Caco-2 (cell line): ENCODE data around the gene ARF1. TPM values are rescaled to one million over a fixed set of nuclear protein-coding genes. Genes with fewer than 3 reads are reported as not detected.
A peak's percentile ranks its signal among the peaks of the same experiment; 100 is the strongest.

Experiments
- BruUV-seq: library from RNA; stranded (reverse); fragments of 400-500 nt; replicated peaks from 2 replicates; lab custom pipeline; 2021; lab: Mats Ljungman, UMichigan
- CTCF ChIA-PET: fragments of 300-600 bp; sonication (Branson Sonifier 250); formaldehyde crosslinking; loops from one replicate; lab custom pipeline; 2022; ENCODE audit warnings: antibody characterized with exemption; lab: Charles Lee
- POLR2A ChIA-PET: fragments of 300-600 bp; sonication (Branson Sonifier 250); formaldehyde crosslinking; loops from one replicate; lab custom pipeline; 2022; ENCODE audit warnings: antibody characterized with exemption; lab: Charles Lee
- DNase-seq, 2 experiments: peaks; one replicate each; pipeline versions ENCODE4 v3.0.0 to v3.0.0-alpha.2; 2020 to 2022
- H3K27me3 ChIP-seq: replicated peaks from 2 replicates; pipeline ENCODE4 v1.6.0; 2011; ENCODE audit warnings: low read length; ENCODE audit not compliant: control insufficient read depth, insufficient read depth
- H3K36me3 ChIP-seq: 2 replicates; pipeline ENCODE4 v1.5.1; 2011; ENCODE audit warnings: low read length; ENCODE audit not compliant: control insufficient read depth, insufficient read depth
- H3K4me1 ChIP-seq: fragments of 250-450 bp; sonication (Bioruptor Pico); 2 replicates; pipeline ENCODE4 v1.5.1; 2020; ENCODE audit warnings: mild to moderate bottlenecking
- H3K4me3 ChIP-seq: 2 replicates; pipeline ENCODE4 v1.5.1; 2011; ENCODE audit warnings: low read depth, mild to moderate bottlenecking, control low read depth, low read length
- H3K9me3 ChIP-seq: fragments of 250-450 bp; sonication (Bioruptor Pico); 2 replicates; pipeline ENCODE4 v1.5.1; 2020; ENCODE audit warnings: mild to moderate bottlenecking, moderate library complexity
- H3K27ac Mint-ChIP-seq: one replicate; pipeline ENCODE4 v1.8.0; 2022; ENCODE audit warnings: mixed read lengths; ENCODE audit not compliant: unreplicated experiment
- H3K27me3 Mint-ChIP-seq: one replicate; pipeline ENCODE4 v1.8.0; 2022; ENCODE audit warnings: mixed read lengths; ENCODE audit not compliant: insufficient read depth, unreplicated experiment
- H3K36me3 Mint-ChIP-seq: one replicate; pipeline ENCODE4 v1.8.0; 2022; ENCODE audit warnings: mild to moderate bottlenecking, mixed read lengths; ENCODE audit not compliant: insufficient read depth, unreplicated experiment
- H3K4me1 Mint-ChIP-seq: one replicate; pipeline ENCODE4 v1.8.0; 2022; ENCODE audit warnings: low read depth, mixed read lengths; ENCODE audit not compliant: unreplicated experiment
- H3K4me3 Mint-ChIP-seq: one replicate; pipeline ENCODE4 v1.8.0; 2022; ENCODE audit warnings: mild to moderate bottlenecking, moderate library complexity, mixed read lengths; ENCODE audit not compliant: unreplicated experiment
- H3K9me3 Mint-ChIP-seq: one replicate; pipeline ENCODE4 v1.8.0; 2022; ENCODE audit warnings: mixed read lengths; ENCODE audit not compliant: unreplicated experiment
- CTCF ChIP-seq, 2 experiments: fragments of 200-600 bp in 1 of 2; IDR thresholded peaks; 1 replicate in 1 of 2; 2 replicates in 1 of 2; pipeline versions ENCODE4 v1.5.1 to v1.8.0; 2011 to 2022; ENCODE audit warnings: antibody characterized with exemption in 1 of 2, control low read depth in 1 of 2, inconsistent platforms in 1 of 2, low read depth in 1 of 2, low read length in 1 of 2, mild to moderate bottlenecking in 1 of 2, moderate library complexity in 1 of 2; ENCODE audit not compliant: insufficient read depth in 1 of 2, severe bottlenecking in 1 of 2, unreplicated experiment in 1 of 2
- intact Hi-C: fragments of 100-400 bp; cut with micrococcal nuclease; formaldehyde crosslinking; loops from one replicate; pipeline ENCODE4 v1.10.0; 2022; ENCODE audit not compliant: unreplicated experiment
- microRNA-seq: library from miRNA; unstranded; fragments of <30 nt; microRNA quantifications from one replicate; pipeline ENCODE4 v1.2.0, GENCODE V29; 2022
- total RNA-seq: library from RNA; stranded (reverse); gene quantifications from 2 replicates; pipeline ENCODE4 v1.2.3, GENCODE V29; 2022

ARF1 gene
- total RNA-seq, 1 experiment from 2014 or later: 378 TPM

DNA sequence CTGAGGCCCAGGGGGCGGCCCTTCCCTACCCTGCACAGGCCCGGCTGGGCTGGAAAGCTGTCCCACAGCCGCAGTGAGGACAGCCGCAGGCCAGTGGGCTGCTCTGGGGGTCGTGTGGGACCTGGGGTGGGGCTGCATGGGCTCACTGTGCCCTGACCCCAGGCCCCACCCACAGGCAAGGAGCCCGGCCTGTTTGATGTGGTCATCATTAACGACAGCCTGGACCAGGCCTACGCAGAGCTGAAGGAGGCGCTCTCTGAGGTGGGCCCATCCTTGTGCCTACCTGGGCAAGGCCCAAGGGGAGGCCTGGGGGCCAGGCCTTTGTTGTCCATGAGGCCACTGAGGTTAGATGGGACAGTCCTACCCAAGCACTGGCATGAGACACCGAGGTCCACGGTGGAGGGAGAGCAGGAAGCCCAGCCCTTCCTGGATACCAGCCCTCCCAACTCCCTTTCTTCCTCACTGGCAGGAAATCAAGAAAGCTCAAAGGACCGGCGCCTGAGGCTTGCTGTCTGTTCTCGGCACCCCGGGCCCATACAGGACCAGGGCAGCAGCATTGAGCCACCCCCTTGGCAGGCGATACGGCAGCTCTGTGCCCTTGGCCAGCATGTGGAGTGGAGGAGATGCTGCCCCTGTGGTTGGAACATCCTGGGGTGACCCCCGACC is 65.8 kb downstream of the ARF1 start:
- TF ChIP-seq CTCF (IDR thresholded peaks at IDR 0.05; ENCODE audit: insufficient read depth in 1 of 2, low read depth in 1 of 2, low read length in 1 of 2, severe bottlenecking in 1 of 2, unreplicated experiment in 1 of 2): no peak
- H3K4me1 ChIP-seq: peaks cover 6% of the 10 kb centered on the region; the same call in 1 of the 2 replicates
- Mint-ChIP-seq H3K4me1 (no peaks in the 10 kb centered on the region), H3K4me3 (no peak overlapping the region), H3K27ac (no peak overlapping the region), H3K27me3 (no peaks in the 10 kb centered on the region), H3K9me3 (no peaks in the 10 kb centered on the region), H3K36me3 (peaks cover 12% of the 10 kb centered on the region)
- no peak overlapping the region for H3K4me3 ChIP-seq
- POLR2A ChIA-PET: no interaction called here
- H3K9me3 ChIP-seq: no peaks in the 10 kb centered on the region
- BruUV-seq: no TSS peak
- no peaks in the 10 kb centered on the region for H3K27me3 ChIP-seq
- no peak for DNase-seq
- CTCF ChIA-PET: no interaction called here
- intact Hi-C loops: no loop called here
- H3K36me3 ChIP-seq: peaks cover 2% of the 10 kb centered on the region

Small RNAs within 50 kb of the gene (microRNA-seq; reads per million reads assigned to microRNA genes)
- 11.7 reads per million, percentile 51 among the genes with 10 or more reads in this experiment for gene MIR3620

Other genes starting within 250 kb of the ARF1 start
- gene WNT9A, start 134.8 kb upstream of the ARF1 start, total RNA-seq: 0.32 and 0.68 TPM in 2 replicates
- 0.09 TPM in 2 replicates for gene WNT3A, start 75.7 kb upstream of the ARF1 start, total RNA-seq
- gene C1orf35, start 20.6 kb downstream of the ARF1 start, total RNA-seq: 34.2 and 34.5 TPM in 2 replicates
- 63.7 and 69.9 TPM in 2 replicates for gene MRPL55, start 26.6 kb downstream of the ARF1 start, total RNA-seq
- 73.6 and 74.4 TPM in 2 replicates for gene GUK1, start 57.6 kb downstream of the ARF1 start, total RNA-seq
- gene GJC2, start 67.2 kb downstream of the ARF1 start, total RNA-seq: 1.1 and 1.5 TPM in 2 replicates
- gene IBA57, start 83.1 kb downstream of the ARF1 start, total RNA-seq: 14.3 and 15.4 TPM in 2 replicates
- 5.6 and 6.4 TPM in 2 replicates for gene OBSCN, start 125.3 kb downstream of the ARF1 start, total RNA-seq